ENCODE results near the gene CHKA. TPM values are rescaled to one million over a fixed set of nuclear protein-coding genes. Genes with fewer than 3 reads are reported as not detected.

The CHKA gene
- total and polyA plus RNA-seq, 9 of the 15 experiments (the other 6 are each of a cell fraction or from before 2014, with no cell fraction given) = 3.6 to 37.0 (median 30.2) TPM

GRCh38 chr11:68038226-68038717, 82.9 kb downstream of the CHKA start (continued):
- no peak for TF ChIP-seq ELK3 (CRISPR knock-in tag; IDR thresholded peaks at IDR 0.05)
- no peak for TF ChIP-seq MGA (IDR thresholded peaks at IDR 0.05)
- no peak for TF ChIP-seq ZNF41 (CRISPR knock-in tag; conservative IDR thresholded peaks at IDR 0.05)
- no peak for TF ChIP-seq ZBTB12 (CRISPR knock-in tag; IDR thresholded peaks at IDR 0.05)
- TF ChIP-seq RBM22 (IDR thresholded peaks at IDR 0.05; ENCODE audit: low read depth, low read length, poor library complexity, severe bottlenecking) = no peak
- no peak for TF ChIP-seq ZKSCAN1 (IDR thresholded peaks at IDR 0.05; ENCODE audit: low read depth, low read length)
- TF ChIP-seq ZNF140 (CRISPR knock-in tag; IDR thresholded peaks at IDR 0.05) = no peak
- TF ChIP-seq, protein P1, sequence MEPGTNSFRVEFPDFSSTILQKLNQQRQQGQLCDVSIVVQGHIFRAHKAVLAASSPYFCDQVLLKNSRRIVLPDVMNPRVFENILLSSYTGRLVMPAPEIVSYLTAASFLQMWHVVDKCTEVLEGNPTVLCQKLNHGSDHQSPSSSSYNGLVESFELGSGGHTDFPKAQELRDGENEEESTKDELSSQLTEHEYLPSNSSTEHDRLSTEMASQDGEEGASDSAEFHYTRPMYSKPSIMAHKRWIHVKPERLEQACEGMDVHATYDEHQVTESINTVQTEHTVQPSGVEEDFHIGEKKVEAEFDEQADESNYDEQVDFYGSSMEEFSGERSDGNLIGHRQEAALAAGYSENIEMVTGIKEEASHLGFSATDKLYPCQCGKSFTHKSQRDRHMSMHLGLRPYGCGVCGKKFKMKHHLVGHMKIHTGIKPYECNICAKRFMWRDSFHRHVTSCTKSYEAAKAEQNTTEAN (CRISPR knock-in tag; IDR thresholded peaks at IDR 0.05) = no peak
- TF ChIP-seq, protein P2, sequence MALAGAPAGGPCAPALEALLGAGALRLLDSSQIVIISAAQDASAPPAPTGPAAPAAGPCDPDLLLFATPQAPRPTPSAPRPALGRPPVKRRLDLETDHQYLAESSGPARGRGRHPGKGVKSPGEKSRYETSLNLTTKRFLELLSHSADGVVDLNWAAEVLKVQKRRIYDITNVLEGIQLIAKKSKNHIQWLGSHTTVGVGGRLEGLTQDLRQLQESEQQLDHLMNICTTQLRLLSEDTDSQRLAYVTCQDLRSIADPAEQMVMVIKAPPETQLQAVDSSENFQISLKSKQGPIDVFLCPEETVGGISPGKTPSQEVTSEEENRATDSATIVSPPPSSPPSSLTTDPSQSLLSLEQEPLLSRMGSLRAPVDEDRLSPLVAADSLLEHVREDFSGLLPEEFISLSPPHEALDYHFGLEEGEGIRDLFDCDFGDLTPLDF (CRISPR knock-in tag; IDR thresholded peaks at IDR 0.05) = no peak
- no peak for TF ChIP-seq ZKSCAN3 (CRISPR knock-in tag; IDR thresholded peaks at IDR 0.05)
- no peak for TF ChIP-seq HMG20B (CRISPR knock-in tag; IDR thresholded peaks at IDR 0.05)
- TF ChIP-seq HCFC1 (IDR thresholded peaks at IDR 0.05; ENCODE audit: low read depth, low read length) = no peak
- no peak for TF ChIP-seq HNRNPUL1 (IDR thresholded peaks at IDR 0.05; ENCODE audit: low read length)
